ENCODE measurements around the gene KIF13A.
"Not testable (repeated sequence)": the region's sequence is repeated elsewhere in the genome, so short reads cannot be mapped to it uniquely, and the experiment has no call there.

KIF13A gene

DNA sequence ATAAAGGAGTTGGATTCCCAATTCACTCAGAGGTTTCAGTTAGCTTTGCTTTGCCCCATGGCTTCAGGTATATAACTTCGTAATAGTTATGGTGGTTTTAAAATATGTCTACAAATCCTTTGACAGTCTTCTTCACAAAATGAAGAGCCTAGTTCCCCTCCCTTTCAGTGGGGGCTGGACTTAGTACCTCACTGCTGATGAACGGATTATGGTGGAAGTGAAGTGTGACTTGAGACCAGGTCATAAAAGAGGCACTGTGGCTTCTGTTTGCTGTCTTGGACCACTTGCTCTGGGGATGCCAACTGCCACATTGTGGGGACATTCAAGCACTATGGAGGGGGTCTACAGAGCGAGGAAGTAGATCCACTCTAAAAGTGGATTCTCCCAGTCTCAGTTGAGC, 233.2 kb downstream of the KIF13A start:
- Histone ChIP-seq H3K27me3 (ENCODE audit: insufficient read depth, poor library complexity, severe bottlenecking) (no peaks in the 10 kb centered on the region), H3K36me3 (ENCODE audit: low read depth) (no peaks in the 10 kb centered on the region), H3K9me3 (ENCODE audit: severe bottlenecking) (no peaks in the 10 kb centered on the region), H3K4me1 (ENCODE audit: insufficient read depth, poor library complexity, severe bottlenecking) (no peaks in the 10 kb centered on the region), H3K27ac (ENCODE audit: poor library complexity, severe bottlenecking) (no peak overlapping the region), H3K4me3 (ENCODE audit: severe bottlenecking) (no peak overlapping the region)
- no peak for DNase-seq (ENCODE audit: low spot score)
- ATAC-seq (ENCODE audit: low read depth) = no peak
- no peak for TF ChIP-seq CTCF (IDR thresholded peaks at IDR 0.05; ENCODE audit: poor library complexity, severe bottlenecking)

GRCh38 chr6:17745324-17745723, 242.1 kb downstream of the KIF13A start:
- not testable (repeated sequence) for H3K4me3 ChIP-seq (ENCODE audit: severe bottlenecking); ATAC-seq (ENCODE audit: low read depth); H3K9me3 ChIP-seq (ENCODE audit: severe bottlenecking); DNase-seq (ENCODE audit: low spot score); H3K27ac ChIP-seq (ENCODE audit: poor library complexity, severe bottlenecking); H3K36me3 ChIP-seq (ENCODE audit: low read depth); H3K27me3 ChIP-seq (ENCODE audit: insufficient read depth, poor library complexity, severe bottlenecking); H3K4me1 ChIP-seq (ENCODE audit: insufficient read depth, poor library complexity, severe bottlenecking)

- DNase-seq (ENCODE audit: low spot score); H3K4me1 ChIP-seq (ENCODE audit: insufficient read depth, poor library complexity, severe bottlenecking); H3K36me3 ChIP-seq (ENCODE audit: low read depth); H3K27ac ChIP-seq (ENCODE audit: poor library complexity, severe bottlenecking); ATAC-seq (ENCODE audit: low read depth); H3K27me3 ChIP-seq (ENCODE audit: insufficient read depth, poor library complexity, severe bottlenecking); H3K9me3 ChIP-seq (ENCODE audit: severe bottlenecking); H3K4me3 ChIP-seq (ENCODE audit: severe bottlenecking): not testable (repeated sequence)
These were observed 242.6 kb downstream of the KIF13A start for GRCh38 chr6:17744757-17745308.

- Histone ChIP-seq H3K4me1 (ENCODE audit: insufficient read depth, poor library complexity, severe bottlenecking) (peaks cover 6% of the 10 kb centered on the region), H3K27me3 (ENCODE audit: insufficient read depth, poor library complexity, severe bottlenecking) (no peaks in the 10 kb centered on the region), H3K36me3 (ENCODE audit: low read depth) (no peaks in the 10 kb centered on the region), H3K4me3 (ENCODE audit: severe bottlenecking) (no peak overlapping the region), H3K27ac (ENCODE audit: poor library complexity, severe bottlenecking) (no peak overlapping the region), H3K9me3 (ENCODE audit: severe bottlenecking) (no peaks in the 10 kb centered on the region)
- ATAC-seq (ENCODE audit: low read depth) (no peak), DNase-seq (ENCODE audit: low spot score) (no peak)
- no peak for TF ChIP-seq CTCF (IDR thresholded peaks at IDR 0.05; ENCODE audit: poor library complexity, severe bottlenecking)
These were observed 243.2 kb downstream of the KIF13A start for GRCh38 chr6:17744019-17744756.

GRCh38 chr6:17741507-17741906, 245.9 kb downstream of the KIF13A start:
- Histone ChIP-seq H3K9me3 (ENCODE audit: severe bottlenecking) (peaks cover 5% of the 10 kb centered on the region), H3K36me3 (ENCODE audit: low read depth) (no peaks in the 10 kb centered on the region), H3K27ac (ENCODE audit: poor library complexity, severe bottlenecking) (no peak overlapping the region), H3K27me3 (ENCODE audit: insufficient read depth, poor library complexity, severe bottlenecking) (no peaks in the 10 kb centered on the region), H3K4me1 (ENCODE audit: insufficient read depth, poor library complexity, severe bottlenecking) (peaks cover 6% of the 10 kb centered on the region), H3K4me3 (ENCODE audit: severe bottlenecking) (no peak overlapping the region)
- TF ChIP-seq CTCF (IDR thresholded peaks at IDR 0.05; ENCODE audit: poor library complexity, severe bottlenecking) = no peak
- DNase-seq (ENCODE audit: low spot score) = no peak
- peak; percentile 74 for ATAC-seq (ENCODE audit: low read depth)
